GM12865 (cell line): ENCODE results near the gene CLEC4M.
"Not testable (repeated sequence)": the region's sequence is repeated elsewhere in the genome, so short reads cannot be mapped to it uniquely, and the experiment has no call there.

Source experiments
- DNase-seq: peaks from one replicate; pipeline ENCODE4 v3.0.0; 2010; ENCODE audit warnings: low read depth
- H3K4me3 ChIP-seq: 2 replicates; pipeline ENCODE4 v1.5.1; 2011; ENCODE audit warnings: mild to moderate bottlenecking, low read depth, low read length, control low read depth
- TF ChIP-seq, protein P1 (sequence below): IDR thresholded peaks from 2 replicates; pipeline ENCODE4 v1.5.1; 2011; ENCODE audit warnings: low read length, control low read depth, low read depth, inconsistent platforms; ENCODE audit not compliant: insufficient read depth; ENCODE audit errors: missing control alignments

CLEC4M gene

GRCh38 chr19:7801020-7801570 lies 38.1 kb downstream of the CLEC4M start:
- no peak overlapping the region for H3K4me3 ChIP-seq
- TF ChIP-seq, protein P1, sequence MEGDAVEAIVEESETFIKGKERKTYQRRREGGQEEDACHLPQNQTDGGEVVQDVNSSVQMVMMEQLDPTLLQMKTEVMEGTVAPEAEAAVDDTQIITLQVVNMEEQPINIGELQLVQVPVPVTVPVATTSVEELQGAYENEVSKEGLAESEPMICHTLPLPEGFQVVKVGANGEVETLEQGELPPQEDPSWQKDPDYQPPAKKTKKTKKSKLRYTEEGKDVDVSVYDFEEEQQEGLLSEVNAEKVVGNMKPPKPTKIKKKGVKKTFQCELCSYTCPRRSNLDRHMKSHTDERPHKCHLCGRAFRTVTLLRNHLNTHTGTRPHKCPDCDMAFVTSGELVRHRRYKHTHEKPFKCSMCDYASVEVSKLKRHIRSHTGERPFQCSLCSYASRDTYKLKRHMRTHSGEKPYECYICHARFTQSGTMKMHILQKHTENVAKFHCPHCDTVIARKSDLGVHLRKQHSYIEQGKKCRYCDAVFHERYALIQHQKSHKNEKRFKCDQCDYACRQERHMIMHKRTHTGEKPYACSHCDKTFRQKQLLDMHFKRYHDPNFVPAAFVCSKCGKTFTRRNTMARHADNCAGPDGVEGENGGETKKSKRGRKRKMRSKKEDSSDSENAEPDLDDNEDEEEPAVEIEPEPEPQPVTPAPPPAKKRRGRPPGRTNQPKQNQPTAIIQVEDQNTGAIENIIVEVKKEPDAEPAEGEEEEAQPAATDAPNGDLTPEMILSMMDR: no peak
- DNase-seq: no peak

GRCh38 chr19:7806234-7806633 lies 43.2 kb downstream of the CLEC4M start:
- no peak overlapping the region for H3K4me3 ChIP-seq
- DNase-seq: no peak
- TF ChIP-seq, protein P1: no peak

DNA sequence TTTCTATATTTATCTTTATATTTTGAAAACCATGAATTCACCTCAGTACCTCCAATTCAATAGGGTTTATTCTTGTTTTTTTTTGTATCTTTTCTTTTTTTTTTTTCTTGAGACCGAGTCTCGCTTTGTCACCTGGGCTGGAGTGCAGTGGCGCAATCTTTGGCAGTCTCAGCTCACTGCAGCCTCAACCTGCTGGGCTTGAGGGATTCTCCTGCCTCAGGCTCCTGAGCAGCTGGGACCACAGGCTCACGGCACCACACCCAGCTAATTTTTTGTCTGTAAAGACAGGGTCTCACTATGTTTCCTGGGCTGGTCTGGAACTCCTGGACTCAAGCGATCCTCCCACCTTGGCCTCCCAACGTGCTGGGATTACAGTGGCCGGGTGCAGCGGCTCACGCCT lies 43.8 kb downstream of the CLEC4M start:
- no peak for DNase-seq
- TF ChIP-seq, protein P1: no peak

GRCh38 chr19:7808108-7808507 lies 45.1 kb downstream of the CLEC4M start:
- DNase-seq: no peak
- TF ChIP-seq, protein P1: no peak
- H3K4me3 ChIP-seq: no peak overlapping the region

More for the DNA sequence above, 43.8 kb downstream of the CLEC4M start:
- no peak overlapping the region for H3K4me3 ChIP-seq

DNA sequence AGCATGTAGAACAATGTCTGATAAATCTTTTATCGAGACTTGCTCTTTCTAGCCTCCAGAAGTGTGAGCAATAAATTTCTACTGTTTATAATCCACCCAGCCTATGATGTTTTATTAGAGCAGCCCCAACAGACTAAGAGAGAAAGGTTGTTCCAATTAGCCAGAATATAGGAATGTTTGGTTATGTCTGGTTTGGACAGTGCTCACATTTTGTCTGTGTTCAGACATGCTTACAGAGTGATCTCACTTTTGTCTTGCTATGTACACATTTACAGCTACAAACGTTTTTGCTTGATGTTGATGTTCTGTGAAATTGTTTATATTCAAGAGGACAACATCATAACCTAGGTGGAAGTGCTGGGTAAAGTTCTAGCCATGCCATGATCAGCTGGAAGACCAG lies 48.9 kb downstream of the CLEC4M start:
- TF ChIP-seq, protein P1: no peak
- DNase-seq: no peak
- H3K4me3 ChIP-seq: no peak overlapping the region

GRCh38 chr19:7815325-7815724 lies 52.3 kb downstream of the CLEC4M start:
- TF ChIP-seq, protein P1: no peak
- H3K4me3 ChIP-seq: peak overlapping the region; percentile 16
- peak; percentile 94 for DNase-seq

GRCh38 chr19:7816040-7816439 lies 53.0 kb downstream of the CLEC4M start:
- not testable (repeated sequence) for H3K4me3 ChIP-seq, DNase-seq
